GM19238 (cell line): ENCODE data around the gene POLG2.
A peak's percentile ranks its signal among the peaks of the same experiment; 100 is the strongest.

Source experiments
- DNase-seq: peaks from one replicate; pipeline ENCODE4 v3.0.0; 2011; ENCODE audit warnings: low spot score; ENCODE audit not compliant: insufficient read length

POLG2 gene

GRCh38 chr17:64496786-64497564, at the start of gene POLG2:
Gene POLG2, minus strand, starts transcription at chr17:64497054. Its CDS starts 86 bp downstream, at chr17:64496968.
- peak; percentile 85 for DNase-seq

- no peak for DNase-seq
Observed at GRCh38 chr17:64544742-64545141, 47.9 kb upstream of the POLG2 start.

GRCh38 chr17:64540118-64540776, 43.4 kb upstream of the POLG2 start:
- no peak for DNase-seq

- no peak for DNase-seq
Observed at GRCh38 chr17:64538508-64539130, 41.8 kb upstream of the POLG2 start.

- no peak for DNase-seq
Observed at GRCh38 chr17:64537488-64537887, 40.6 kb upstream of the POLG2 start.

- no peak for DNase-seq
Observed at GRCh38 chr17:64536913-64537312, 40.1 kb upstream of the POLG2 start.

- DNase-seq: no peak
Observed at GRCh38 chr17:64535357-64535756, 38.5 kb upstream of the POLG2 start.

- DNase-seq: no peak
Observed at GRCh38 chr17:64534187-64534586, 37.3 kb upstream of the POLG2 start.

- DNase-seq: no peak
Observed at GRCh38 chr17:64533784-64534183, 36.9 kb upstream of the POLG2 start.

- DNase-seq: no peak
Observed at GRCh38 chr17:64532409-64532808, 35.6 kb upstream of the POLG2 start.

GRCh38 chr17:64531955-64532371, 35.1 kb upstream of the POLG2 start:
- no peak for DNase-seq

- DNase-seq: no peak
Observed at GRCh38 chr17:64529221-64529620, 32.4 kb upstream of the POLG2 start.

- no peak for DNase-seq
Observed at GRCh38 chr17:64527914-64528313, 31.1 kb upstream of the POLG2 start.

GRCh38 chr17:64520359-64520758, 23.5 kb upstream of the POLG2 start:
- no peak for DNase-seq

- DNase-seq: no peak
Observed at GRCh38 chr17:64519601-64520000, 22.7 kb upstream of the POLG2 start.

GRCh38 chr17:64515829-64516228, 19.0 kb upstream of the POLG2 start:
- no peak for DNase-seq

GRCh38 chr17:64515419-64515818, 18.6 kb upstream of the POLG2 start:
- no peak for DNase-seq

GRCh38 chr17:64509179-64509578, 12.3 kb upstream of the POLG2 start:
- DNase-seq: no peak

- no peak for DNase-seq
Observed at GRCh38 chr17:64508683-64509082, 11.8 kb upstream of the POLG2 start.

- DNase-seq: no peak
Observed at GRCh38 chr17:64507413-64507782, 10.5 kb upstream of the POLG2 start.

- peak; percentile 81 for DNase-seq
Observed at GRCh38 chr17:64506576-64507412, 9.9 kb upstream of the POLG2 start, which contains the start of gene CEP95. Gene CEP95, plus strand, starts transcription at chr17:64506977. Its CDS starts 121 bp downstream, at chr17:64507098.

GRCh38 chr17:64506201-64506575, 9.3 kb upstream of the POLG2 start, which contains the start of gene DDX5:
Gene DDX5, minus strand, starts transcription at chr17:64506289. Its CDS starts 170 bp downstream, at chr17:64506119.
- DNase-seq: peak; percentile 74
